HG03442 (cell line): Measurements from ENCODE around the gene PFKFB2.
"Not testable (repeated sequence)": the region's sequence is repeated elsewhere in the genome, so short reads cannot be mapped to it uniquely, and the experiment has no call there.

Experiments
- ATAC-seq: cut with Tn5 transposase; IDR thresholded peaks from one replicate; pipeline ENCODE4 v1.9.1; 2021; ENCODE audit warnings: mild to moderate bottlenecking, moderate library complexity; ENCODE audit not compliant: unreplicated experiment

PFKFB2 gene

DNA sequence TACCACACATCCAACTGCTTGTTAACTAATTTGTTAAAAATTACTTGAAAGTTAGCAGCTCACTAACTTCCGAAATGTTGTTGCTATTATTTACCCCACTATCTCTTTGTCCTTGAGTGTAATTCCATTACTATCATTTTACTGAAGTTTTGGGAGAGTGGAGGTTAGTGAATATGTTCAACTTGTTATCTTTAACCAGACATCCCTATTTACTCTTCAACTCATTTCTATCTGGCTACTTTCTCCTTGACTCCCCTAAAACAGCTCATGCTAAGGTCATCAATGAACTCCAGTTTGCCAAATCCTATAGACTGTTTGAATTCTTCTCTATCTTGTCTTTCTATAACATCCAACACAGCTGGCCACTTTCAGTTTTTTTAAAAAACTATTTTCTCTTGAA, 16.2 kb upstream of the PFKFB2 start:
- ATAC-seq, result no peak

DNA sequence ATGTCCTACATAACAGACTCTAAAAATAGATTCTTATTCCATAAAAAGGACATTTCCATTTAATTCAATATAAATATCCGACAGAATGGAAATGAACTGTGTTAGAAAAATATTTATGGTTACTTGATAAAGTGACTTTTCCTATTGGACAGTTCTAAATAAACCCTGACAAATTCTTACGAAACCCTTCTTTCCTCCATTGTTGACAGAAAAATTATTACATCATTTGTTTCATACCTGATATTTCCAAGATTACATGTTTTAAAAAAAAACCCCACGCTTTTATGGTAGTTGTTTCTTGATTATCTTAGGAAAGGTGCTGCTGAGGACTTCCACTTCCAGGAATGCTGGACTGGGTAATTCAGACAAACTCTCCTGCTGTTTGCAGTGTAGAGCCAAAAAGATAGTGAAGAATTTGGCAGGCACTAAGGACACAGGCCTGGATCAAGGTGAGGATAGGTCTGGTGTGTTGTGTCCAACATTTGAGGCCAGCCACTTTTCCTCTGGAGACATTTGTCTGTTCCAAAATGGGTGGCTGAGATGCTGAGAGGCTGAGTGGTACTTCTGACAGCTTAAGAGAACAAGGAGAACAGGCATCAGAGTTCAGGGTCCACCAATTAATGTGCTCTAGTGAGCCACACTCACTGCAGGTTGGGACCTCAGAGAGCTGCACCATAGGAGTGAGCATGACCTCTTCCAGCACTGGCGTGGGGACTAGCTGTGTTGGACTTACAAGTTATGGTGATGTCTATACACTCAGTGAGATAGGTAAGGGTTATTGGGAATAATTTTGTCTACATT, 13.5 kb upstream of the PFKFB2 start:
- ATAC-seq, result no peak

DNA sequence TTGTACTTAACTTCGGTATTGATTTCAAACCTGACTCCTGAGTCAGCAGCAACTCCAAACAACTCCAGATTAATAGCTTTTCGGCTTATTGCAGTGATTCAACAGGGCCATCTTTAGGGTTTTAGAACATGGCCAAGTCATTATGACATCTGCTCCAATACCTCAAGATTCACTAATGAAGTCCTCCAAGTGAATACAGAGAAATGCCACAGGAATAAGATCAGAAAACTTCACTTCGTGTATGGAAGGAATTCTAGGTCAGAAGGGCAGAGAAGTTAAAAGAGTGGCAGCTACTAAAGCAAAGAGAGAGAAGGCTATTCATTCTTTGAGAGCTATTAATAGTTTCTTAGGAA, 12.9 kb upstream of the PFKFB2 start:
- ATAC-seq, result no peak

DNA sequence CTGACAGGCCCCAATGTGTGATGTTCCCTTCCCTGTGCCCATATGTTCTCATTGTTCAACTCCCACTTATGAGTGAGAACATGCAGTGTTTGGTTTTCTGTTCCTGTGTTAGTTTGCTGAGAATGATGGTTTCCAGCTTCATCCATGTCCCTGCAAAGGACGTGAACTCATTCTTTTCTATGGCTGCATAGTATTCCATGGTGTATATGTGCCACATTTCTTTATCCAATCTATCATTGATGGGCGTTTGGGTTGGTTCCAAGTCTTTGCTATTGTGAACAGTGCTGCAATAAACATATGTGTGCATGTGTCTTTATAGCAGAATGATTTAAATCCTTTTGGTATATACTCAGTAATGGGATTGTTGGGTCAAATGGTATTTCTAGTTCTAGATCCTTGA, 11.7 kb upstream of the PFKFB2 start:
- ATAC-seq, result not testable (repeated sequence)

DNA sequence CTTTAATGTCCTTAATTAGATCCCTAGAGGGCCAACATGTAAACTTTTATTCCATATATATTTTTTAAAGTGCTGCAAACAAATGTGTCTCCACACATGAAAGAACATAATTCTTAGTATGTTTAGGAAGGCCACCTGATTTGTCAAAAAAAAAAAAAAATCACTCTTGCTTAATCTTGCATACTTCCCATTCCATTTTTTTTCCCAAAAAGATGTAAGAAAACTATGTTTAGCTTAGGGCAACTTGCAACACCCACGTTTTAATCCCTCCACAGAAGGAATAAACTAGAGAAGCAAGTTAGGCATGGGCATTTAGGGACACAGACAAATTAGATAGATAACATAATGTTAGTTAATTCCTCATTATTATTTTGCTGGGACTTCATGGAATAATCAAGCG, 7.6 kb upstream of the PFKFB2 start:
- ATAC-seq, result no peak

DNA sequence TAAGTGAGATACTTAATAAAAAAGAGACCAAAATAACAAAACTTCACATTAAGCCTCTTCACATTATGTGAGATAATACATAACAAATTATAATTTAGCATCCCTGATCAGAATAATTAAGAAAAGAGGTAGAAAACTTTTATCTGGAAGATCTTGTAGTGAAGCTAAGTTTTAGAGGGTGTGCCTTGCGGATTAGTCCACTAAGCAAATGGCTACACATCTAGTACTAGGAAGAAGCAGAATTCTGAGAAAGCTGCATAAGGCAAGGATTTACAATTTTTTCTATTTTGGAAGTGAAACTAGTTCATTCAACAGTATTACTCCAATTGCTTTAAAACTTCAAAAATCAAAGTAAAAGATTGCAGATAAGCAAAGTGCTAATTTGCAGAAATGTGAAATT, 5.6 kb upstream of the PFKFB2 start:
- ATAC-seq, result no peak

DNA sequence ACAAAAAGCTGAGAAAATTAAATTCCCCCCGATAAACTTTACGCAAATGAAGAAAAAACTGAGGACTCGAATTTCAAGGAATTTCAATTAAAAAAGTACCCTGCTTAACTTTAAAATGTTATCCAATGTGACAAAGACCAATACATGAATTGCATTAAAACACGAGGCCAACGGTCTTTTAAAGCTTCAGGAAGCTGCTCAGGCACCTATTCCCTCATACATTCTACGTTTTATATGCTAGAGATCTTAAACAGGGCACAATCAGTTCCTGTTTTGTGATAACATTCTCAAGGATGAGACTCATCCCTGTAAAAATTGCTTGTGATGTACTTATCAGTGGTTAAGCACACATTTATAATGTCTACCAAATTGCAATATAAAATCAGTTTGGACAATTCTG, 5.0 kb upstream of the PFKFB2 start:
- no peak for ATAC-seq

DNA sequence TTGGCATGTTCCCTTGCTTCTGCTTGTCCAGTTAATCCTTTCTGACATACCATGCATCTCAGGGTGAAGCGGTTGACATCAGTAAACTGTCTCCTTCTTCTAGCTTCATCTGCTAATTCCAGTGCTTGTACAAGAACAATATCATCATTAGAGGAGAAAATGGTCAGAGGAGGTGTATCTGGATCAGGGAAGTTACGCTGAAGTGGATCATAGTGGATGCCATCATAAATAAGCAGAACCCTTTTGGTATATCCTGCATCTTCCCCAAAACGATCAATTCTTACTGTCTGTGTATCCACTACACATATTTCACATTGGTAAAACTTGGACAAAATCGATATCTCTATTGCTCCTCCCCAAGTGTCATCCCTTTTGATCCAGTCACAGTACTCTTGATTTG, 4.0 kb upstream of the PFKFB2 start:
- no peak for ATAC-seq

DNA sequence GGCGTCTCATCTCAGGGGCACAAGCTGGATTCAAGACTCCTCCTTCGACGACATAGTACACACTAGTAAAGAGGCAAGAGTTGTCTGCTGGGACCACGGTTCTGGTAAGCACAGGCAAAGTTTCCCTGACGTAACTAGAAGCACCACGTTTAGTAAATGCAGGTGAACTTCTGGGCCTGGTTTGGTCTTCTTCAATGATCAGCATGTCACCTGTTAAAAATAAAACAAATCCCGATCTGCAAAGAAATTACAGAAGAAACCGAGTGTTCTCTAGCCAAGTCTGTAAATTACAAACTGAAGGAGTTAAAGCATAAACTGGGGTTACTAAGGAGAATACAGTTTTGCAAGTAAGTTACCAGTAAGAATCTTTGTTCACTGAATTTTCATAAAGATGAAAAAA, 3.6 kb upstream of the PFKFB2 start:
- no peak for ATAC-seq

DNA sequence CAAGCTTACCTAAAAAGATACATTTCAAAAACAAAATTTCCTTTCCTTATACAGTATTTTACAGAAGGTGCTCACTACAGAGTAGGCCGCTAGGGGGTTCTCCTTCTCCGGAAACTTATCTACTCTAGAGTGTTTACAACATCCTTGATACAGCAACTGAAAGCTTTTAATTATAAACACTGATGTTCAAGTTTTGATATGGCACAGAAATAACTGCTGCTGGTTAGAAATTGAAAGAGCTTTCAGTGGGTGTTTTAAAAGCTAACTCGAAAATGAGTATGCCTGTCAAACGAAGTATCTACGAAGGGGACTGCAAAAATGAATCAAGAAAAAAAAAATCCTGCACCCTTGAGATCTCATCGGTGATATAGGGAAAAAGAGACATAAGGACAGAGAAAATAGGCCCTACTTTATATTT, 3.1 kb upstream of the PFKFB2 start:
- ATAC-seq, result no peak

DNA sequence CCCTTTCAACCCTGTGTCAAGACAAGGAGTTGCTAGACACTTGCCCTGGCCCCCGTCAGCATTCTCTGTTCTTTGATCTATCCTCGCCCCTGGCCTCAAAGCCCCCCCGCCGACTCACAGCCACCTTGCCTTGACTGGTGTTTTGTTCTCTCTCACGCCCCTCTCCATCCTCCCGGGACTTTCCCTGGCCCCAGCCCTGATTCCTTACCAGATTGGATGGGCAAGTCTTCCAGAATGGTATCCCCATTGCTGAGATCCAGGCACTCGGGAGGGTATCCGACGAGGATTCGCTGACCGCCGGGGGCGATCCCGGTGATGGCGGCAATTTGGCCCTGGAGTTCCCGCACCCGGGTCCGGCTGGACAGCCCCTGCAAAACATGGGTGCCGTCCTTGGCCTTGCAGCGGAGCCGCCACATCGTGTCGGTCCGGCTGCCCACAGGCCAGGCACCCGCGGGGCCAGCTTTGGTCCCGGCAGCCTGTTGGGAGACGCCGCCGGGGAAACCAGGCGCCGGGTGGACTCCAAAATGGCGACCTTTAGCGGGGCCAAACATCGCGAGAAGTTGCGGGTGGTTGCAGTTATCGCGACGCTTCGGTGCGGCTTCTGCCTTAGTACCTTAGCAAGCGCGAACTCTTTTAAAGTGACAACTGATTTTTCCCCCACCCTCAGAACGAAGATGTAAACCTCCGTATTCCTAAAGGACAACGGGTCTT, 2.4 kb upstream of the PFKFB2 start:
- peak; percentile 40 for ATAC-seq

DNA sequence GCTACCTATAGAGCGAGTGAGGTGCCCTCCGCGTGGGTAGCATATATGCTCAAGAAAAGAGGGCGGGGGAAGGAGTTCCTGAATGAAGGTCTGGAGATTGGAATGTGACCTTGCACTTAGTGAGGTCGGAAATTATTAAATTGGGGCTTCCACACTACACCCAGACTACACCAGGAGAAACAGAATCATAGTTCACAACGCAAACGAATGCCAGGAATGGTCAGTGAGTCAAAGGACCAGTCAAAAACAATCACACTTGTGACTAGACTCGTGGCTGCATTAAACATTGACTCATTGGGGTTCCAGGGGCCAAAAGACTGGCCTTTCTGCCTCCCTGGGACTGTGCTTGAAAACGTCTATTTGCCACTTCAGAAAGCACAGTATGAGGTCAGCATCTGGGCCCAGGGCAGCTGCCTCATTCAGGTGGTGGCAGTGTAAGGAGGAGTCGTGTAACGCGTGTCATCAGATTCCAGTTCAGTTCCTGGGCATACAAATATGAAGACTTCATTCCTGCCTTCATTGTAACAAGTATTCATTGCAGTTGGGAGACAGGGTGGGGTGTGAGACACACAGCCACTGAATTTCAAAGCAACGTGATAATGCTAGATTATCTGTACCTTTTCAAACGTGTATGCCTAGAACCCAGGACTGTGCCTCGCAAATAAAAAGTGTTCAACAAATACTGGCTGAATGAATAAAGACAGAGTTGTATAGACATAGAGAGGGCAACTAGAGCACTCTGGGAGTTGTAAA, 1.7 kb upstream of the PFKFB2 start, which contains the start of gene YOD1:
Gene YOD1 (minus strand): TSS at position 18 of the 753 bp plus-strand sequence. CDS start 178 bp downstream, outside the sequence.
- no peak for ATAC-seq

DNA sequence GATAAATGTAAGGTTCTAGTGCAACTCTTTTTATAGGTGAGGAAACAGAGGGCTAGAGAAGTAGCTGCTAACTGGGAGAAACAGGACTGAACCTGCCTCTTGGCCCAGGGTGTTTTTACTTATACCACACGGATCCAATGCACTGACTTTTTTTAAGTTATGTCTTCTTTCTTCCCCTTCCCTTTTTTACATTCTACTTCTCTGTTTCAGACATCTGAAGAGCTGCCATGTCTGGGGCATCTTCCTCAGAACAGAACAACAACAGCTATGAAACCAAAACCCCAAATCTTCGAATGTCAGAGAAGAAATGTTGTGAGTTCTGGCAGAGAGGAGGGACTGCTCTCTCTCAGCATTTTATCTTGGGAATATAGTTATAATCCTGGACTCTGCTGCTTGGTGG, 1.4 kb downstream of the PFKFB2 start:
- no peak for ATAC-seq

DNA sequence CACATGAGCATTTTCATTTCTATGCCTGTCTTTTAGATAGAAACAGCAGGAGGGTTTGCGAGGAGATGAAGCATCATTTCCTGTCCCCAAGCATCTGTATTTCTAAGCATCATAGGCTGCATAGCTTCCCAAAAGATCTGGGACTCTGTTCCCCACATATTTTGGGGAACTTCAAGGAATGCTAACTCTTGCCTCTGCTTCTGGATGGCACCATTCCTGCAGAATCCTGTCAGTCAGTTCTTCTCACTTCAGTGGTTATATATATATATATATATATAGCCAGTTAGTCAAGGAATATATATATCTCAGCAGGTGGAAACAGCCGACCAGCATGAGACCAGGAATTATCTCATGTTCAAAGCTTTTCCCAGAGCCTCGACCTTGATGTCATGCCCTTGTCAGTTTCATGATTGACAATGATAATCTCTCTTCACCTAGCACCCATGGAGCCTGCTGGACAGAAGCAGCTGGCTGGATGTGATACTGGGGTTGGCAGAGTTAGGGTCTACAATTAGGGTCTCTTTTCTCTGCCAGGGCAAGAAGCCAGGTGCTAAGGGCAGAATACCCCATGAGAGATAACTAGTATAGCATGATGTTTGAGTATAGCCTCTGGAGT, 2.4 kb downstream of the PFKFB2 start:
- ATAC-seq, result no peak

DNA sequence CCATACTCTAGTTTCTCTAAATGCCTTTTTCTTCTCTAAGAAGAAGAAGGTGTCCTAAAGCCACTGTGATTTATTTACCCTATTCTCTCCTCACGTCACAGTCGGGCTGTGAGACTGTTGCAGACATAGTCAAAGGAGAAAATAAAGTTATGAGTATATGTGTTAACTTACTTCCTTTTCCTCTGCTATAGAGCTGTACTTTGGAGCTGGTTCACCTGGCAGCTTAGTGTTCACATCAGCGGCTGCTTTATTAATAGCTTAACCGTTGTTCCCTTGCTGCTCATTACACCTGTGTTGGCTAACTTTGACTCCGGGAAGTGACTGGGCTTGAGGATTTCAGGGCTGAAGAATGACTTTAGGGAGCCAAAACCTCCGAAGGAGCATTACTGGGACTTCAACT, 3.6 kb downstream of the PFKFB2 start:
- ATAC-seq, result no peak

DNA sequence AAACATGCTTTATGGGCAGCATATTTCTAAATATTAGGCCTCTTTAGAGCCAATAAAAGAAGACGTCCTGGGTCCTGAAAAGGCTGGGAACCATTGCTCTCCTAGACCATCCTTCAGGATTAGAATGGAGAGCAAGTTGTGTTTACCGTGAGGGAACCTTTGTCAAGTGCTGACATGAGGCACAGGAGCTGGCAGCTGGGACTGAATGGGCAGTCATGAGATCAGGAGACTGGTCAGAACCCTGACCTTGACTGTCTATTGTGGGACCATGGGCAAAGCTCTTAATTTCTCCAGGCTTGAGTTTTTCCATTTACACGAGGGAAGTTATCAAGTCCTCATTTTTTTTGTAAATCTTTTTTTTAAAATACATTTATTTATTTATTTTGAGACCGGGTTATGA, 5.2 kb downstream of the PFKFB2 start:
- no peak for ATAC-seq

DNA sequence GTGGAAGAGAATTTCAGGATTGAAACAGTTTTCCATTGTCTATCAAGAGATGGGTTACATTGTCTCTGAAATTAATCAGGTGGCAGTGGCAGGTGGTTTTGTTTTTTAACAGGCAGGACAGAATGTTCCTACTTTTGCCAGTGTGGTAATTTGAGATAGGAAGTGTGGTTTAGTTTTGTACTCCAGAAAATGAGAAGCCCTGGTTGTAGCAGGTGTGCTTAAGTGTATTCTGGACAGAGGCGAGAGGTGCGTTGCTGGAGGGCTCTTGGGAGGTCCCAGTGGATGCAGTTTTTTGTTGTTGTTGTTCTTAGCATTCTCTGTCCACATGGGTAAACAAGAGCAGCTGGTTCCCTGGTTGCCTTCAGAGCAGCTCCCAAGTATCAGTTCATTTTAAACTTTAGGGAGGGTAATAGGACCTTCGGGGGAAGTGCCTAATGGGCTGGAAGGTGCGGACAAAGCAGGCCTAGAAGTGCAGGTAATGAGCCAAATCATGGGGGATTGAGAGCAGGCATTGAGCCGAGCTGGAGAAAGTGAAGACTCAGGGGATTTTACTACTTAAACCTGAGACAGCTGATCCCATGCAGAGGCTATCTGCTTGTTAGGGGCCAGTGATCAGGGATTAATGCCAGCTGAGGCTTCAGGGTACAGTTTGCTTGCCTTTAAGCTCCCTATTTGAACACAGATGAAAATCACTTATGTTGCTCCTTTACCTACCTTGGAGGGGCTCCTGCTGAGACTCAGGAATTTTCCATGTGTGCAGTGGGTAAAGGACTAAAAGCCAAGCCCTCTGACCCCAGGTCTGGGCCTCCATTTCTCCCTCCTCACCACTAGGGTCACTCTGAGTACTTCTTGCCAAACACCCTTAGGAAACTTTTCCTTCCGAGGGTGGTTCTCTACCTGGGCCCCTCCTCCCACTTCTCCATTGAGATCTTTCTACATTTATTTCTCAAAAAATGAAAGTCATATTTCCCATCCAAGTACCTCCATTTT, 6.1 kb downstream of the PFKFB2 start:
- ATAC-seq, result no peak

DNA sequence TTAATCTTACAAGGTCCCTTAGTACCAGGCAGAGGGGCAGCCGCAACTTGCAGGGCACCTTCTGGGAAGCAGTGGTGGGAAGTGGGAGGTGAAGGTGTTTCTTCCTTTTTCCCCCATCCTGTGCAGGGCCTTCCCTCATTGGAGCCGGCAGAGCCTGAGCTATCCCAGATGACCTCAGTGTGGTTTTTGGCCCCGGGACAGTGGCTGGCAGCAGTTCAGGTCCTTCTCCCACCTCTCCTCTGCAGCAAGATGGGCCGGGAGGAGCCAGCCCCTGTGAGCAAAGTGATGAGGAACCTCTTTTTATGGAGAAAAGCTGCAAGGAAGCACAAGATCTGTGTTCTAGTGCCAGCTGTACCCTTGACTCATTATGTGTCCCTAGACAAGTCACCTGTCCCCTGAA, 6.8 kb downstream of the PFKFB2 start:
- no peak for ATAC-seq

DNA sequence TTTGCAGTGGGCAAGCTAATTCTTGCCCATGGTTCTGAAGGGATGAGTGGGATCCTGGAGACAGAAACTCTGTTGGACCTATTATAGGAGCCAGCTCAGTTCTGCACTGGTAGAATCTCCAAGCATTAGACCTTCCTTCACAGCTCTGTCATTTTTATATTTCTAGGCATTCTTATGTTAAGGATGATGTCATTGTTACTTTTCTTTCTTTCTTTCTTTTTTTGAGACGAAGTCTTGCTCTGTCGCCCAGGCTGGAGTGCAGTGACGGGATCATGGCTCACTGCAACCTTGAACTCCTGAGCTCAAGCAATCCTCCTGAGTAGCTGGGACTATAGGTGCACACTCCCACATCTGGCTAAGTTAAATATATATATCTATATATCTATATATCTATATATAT, 7.5 kb downstream of the PFKFB2 start:
- no peak for ATAC-seq

DNA sequence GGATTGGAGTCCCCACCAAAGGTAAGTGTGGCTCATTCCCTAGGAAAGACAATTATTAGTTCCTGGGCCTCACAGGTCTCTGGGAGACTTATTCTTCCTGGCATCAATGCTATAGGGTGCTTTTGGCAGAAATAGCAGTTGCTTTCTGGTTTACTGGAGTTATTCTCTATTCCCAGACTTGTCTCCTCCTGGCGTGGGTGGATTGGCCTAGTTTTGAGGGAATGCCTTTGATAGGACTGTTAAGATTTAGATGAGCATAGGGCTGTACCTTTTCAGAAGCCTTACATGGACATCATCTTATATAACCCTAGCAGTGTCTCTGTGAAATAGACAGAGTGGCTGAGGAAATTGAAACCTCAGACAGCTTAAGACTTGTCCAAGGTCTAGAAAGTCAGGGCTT, 9.0 kb downstream of the PFKFB2 start:
- no peak for ATAC-seq
